ENCODE measurements around the gene SHLD1.
"Not testable (repeated sequence)": the region's sequence is repeated elsewhere in the genome, so short reads cannot be mapped to it uniquely, and the experiment has no call there.

Gene SHLD1, protein sequence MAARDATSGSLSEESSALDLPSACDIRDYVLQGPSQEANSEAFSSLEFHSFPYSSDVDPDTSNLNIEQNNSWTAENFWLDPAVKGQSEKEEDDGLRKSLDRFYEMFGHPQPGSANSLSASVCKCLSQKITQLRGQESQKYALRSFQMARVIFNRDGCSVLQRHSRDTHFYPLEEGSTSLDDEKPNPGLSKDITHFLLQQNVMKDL

DNA sequence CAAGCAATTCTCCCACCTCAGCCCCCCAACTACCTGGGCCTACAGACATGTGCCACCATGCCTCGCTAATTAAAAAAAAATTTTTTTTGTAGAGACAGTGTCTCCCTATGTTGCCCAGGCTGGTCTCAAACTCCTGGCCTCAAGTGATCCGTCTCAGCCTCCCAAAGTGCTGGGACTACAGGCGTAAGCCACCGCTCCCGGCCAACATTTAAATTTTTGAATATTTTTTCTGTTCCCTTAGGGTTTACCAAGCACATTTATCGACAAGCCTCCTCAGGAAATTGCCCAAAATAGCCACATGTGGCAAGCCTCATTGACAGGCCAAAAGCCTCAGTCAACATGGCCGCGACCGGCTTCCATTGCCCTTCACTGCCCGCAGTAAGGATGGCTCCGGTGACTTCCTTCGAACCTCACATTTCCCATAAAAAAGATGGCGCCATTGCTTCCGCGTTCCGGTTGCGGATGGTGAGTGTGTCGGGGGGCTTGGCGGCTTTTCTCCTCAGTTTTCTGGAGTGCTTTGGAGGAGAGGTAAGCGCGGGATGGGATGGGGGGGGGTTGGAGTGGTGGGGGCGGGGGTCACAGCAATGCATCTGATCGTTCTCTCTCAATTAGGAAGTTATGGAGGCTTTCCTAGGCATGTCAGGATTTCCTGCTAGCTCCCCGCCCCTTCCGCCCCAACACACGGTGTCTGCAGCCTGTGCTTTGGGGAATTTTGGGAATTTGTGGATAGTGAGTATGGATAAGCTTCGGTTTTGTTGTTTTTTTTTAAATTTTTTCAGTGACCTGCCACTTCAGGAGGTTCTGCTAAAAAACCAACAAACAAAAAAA, at the start of gene SHLD1:
Gene SHLD1 (plus strand): TSS at position 450 of the 828 bp plus-strand sequence. CDS start 22,465 bp downstream, outside the sequence.
- TF ChIP-seq, protein P1, sequence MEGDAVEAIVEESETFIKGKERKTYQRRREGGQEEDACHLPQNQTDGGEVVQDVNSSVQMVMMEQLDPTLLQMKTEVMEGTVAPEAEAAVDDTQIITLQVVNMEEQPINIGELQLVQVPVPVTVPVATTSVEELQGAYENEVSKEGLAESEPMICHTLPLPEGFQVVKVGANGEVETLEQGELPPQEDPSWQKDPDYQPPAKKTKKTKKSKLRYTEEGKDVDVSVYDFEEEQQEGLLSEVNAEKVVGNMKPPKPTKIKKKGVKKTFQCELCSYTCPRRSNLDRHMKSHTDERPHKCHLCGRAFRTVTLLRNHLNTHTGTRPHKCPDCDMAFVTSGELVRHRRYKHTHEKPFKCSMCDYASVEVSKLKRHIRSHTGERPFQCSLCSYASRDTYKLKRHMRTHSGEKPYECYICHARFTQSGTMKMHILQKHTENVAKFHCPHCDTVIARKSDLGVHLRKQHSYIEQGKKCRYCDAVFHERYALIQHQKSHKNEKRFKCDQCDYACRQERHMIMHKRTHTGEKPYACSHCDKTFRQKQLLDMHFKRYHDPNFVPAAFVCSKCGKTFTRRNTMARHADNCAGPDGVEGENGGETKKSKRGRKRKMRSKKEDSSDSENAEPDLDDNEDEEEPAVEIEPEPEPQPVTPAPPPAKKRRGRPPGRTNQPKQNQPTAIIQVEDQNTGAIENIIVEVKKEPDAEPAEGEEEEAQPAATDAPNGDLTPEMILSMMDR (IDR thresholded peaks at IDR 0.05; ENCODE audit: low read depth, low read length) = no peak
- H3K4me3 ChIP-seq (ENCODE audit: low read depth, low read length) = peak within 1 kb of the TSS; percentile 60

DNA sequence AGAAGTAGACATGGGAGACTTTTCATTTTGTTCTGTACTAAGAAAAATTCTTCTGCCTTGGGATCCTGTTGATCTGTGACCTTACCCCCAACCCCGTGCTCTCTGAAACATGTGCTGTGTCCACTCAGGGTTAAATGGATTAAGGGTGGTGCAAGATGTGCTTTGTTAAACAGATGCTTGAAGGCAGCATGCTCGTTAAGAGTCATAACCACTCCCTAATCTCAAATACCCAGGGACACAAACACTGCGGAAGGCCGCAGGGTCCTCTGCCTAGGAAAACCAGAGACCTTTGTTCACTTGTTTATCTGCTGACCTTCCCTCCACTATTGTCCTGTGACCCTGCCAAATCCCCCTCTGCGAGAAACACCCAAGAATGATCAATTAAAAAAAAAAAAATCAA, 47.9 kb upstream of the SHLD1 start:
- H3K4me3 ChIP-seq (ENCODE audit: low read depth, low read length) = not testable (repeated sequence)

DNA sequence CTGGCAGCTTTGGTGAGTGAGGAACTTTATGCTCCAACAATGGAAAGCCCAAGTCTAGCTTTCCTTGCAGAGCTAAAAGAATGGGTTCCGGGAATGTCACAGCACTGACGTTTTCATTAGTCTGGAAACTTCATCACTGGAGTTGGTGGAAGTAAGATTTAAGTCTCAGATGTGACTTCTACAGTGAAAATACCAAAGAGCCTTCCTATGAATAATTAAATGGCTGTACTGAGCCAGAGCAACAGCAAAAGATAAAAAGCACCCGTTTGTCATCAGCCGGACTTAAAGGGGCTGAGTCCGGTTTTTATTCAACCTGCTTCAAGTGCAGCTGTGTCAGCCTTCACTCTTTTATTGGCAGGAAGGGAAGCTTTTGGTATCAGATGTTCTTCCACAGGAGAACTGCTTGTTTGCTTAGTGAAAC, 46.5 kb upstream of the SHLD1 start:
- TF ChIP-seq, protein P1 (IDR thresholded peaks at IDR 0.05; ENCODE audit: low read depth, low read length) = no peak

DNA sequence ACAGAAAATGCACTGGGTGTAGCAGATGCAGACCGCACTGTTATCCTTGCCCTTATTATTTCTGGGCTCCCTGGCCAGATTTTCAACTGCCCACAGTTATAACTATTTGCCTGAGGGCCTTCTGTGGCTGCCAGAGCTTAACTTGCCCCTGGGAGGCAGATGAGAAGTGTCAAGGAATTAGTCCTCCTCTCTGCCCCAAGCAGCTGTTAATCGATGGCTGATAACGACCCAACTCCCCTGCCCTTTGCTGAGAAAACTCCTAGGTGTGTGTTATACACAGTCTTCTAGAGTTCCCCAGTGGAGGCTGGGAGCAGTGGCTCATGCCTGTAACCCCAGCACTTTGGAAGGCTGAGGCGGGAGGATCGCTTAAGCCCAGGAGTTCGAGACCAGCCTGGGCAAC, 44.4 kb upstream of the SHLD1 start:
- TF ChIP-seq, protein P1 (IDR thresholded peaks at IDR 0.05; ENCODE audit: low read depth, low read length) = no peak
- no peak overlapping the region for H3K4me3 ChIP-seq (ENCODE audit: low read depth, low read length)

More for the DNA sequence above, 46.5 kb upstream of the SHLD1 start:
- no peak overlapping the region for H3K4me3 ChIP-seq (ENCODE audit: low read depth, low read length)

DNA sequence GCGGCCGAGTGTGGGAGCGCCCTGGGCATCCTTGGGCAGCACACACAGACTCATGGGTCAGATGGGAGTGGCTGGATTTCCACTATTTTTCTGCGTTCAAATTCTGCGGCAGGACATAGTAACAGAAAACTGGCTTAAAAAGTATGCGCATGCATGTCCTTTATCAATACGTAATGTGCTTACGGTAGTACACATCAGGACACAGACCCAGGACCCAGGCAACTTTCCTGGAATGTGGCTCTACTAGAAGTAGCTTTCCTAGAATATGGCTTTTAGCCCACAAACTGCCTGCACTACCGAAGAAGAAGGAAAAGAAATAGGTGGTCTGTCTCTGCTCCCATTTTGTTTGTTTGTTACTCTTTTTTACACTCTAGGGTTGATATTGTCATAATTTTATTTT, 43.4 kb upstream of the SHLD1 start:
- TF ChIP-seq, protein P1 (IDR thresholded peaks at IDR 0.05; ENCODE audit: low read depth, low read length) = no peak
- no peak overlapping the region for H3K4me3 ChIP-seq (ENCODE audit: low read depth, low read length)

DNA sequence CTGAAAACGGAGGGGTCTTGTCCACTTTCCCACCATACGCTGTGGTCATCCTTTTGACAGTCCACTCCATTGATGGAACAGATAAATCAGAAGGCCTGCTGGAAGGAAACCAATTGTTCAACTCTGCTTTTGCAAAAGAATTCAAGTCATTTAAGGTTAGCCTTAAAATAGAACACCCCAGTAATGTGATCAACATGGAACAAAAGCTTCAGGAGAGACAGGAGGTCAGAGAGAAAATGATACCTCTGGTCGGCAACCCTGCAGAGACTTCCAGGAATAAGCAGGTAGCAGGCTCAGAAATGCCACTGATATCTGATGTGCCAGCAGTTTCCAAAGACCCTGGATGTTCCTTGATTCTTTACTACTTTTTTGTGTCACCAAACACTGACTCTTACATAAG, 39.6 kb upstream of the SHLD1 start:
- H3K4me3 ChIP-seq (ENCODE audit: low read depth, low read length) = no peak overlapping the region
- TF ChIP-seq, protein P1 (IDR thresholded peaks at IDR 0.05; ENCODE audit: low read depth, low read length) = no peak

DNA sequence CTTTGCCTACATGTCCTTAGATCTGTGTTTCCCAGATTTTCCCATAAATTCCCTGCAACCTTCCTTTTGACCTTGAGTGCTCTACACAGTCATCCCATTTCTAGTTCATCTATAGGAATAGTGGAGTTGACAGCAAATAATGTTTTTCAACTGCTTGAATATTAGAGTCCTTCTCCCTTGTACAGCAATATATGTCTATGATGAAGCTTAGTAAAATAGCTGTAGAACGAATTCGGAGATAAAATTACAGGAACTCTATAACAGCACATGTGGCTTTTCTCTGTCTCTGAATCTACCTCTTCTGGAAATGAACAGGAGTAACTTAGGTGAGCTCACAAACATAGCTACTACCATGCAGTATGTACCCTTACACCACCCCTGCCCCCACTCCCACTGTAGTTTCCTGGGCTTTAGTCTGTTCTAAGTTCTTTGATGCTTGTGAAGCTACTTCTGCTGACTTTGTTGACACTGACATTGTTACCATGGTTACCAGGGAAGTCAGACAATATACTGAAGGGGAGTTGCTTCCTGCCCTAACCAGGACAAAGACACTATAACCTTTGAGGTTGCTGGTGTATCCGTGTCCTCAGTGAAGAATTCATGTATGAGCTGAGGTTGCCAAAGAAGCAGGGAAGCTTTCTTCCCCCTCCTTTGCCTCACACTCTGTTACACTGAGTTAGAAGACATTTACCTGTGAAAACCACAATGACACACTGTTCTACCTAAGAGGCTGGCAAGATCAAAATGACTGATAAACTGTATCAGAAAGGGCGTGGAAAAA, 35.8 kb upstream of the SHLD1 start:
- H3K4me3 ChIP-seq (ENCODE audit: low read depth, low read length) = no peak overlapping the region
- TF ChIP-seq, protein P1 (IDR thresholded peaks at IDR 0.05; ENCODE audit: low read depth, low read length) = no peak
